A549 (cell line): ENCODE data around the gene PNPO. TPM values are rescaled to one million over a fixed set of nuclear protein-coding genes. Genes with fewer than 3 reads are reported as not detected.
A peak's percentile ranks its signal among the peaks of the same experiment; 100 is the strongest.

Experiments
- ATAC-seq, 2 experiments: fragments of 200-7000 bp in 1 of 2; fragments of >200 bp in 1 of 2; cut with Nextera tagmentation in 1 of 2; cut with Tn5 transposase in 1 of 2; 3 replicates each; pipeline versions ENCODE4 v1.8.0 to v1.9.1; 2018 to 2020; ENCODE audit warnings: mild to moderate bottlenecking in 1 of 2, moderate library complexity in 1 of 2
- CTCF ChIA-PET: fragments of 300-600 bp; sonication (Branson Sonifier 250); formaldehyde crosslinking; extraction: SDS; loops from one replicate; lab custom pipeline; 2021; ENCODE audit warnings: antibody characterized with exemption, inconsistent platforms; lab: Yijun Ruan, JAX
- POLR2A ChIA-PET: fragments of 350-600 bp; formaldehyde crosslinking; extraction: SDS; loops from one replicate; lab custom pipeline; 2021; ENCODE audit warnings: antibody characterized with exemption, inconsistent platforms; lab: Yijun Ruan, JAX
- DNase-seq, 2 experiments: peaks; one replicate each; pipeline versions ENCODE4 v3.0.0 to v3.0.0-alpha.2; 2011 to 2016; ENCODE audit warnings: low read depth in 1 of 2, low spot score in 1 of 2
- FAIRE-seq: peaks from 2 replicates; lab custom pipeline; 2011; peaks lifted over from hg19 to GRCh38; lab: Jason Lieb, UNC
- H3K27ac ChIP-seq, 2 experiments: fragments of >200 bp; sonication (Bioruptor Twin); formaldehyde crosslinking; 3 replicates each; pipeline ENCODE4 v1.5.1; 2016 to 2017
- H3K4me1 ChIP-seq: fragments of >200 bp; sonication (Bioruptor Twin); formaldehyde crosslinking; 3 replicates; pipeline ENCODE4 v1.6.1; 2016
- H3K4me2 ChIP-seq: fragments of >200 bp; sonication (Bioruptor Twin); formaldehyde crosslinking; 3 replicates; pipeline ENCODE4 v1.6.1; 2016
- H3K4me3 ChIP-seq: fragments of >200 bp; sonication (Bioruptor Twin); formaldehyde crosslinking; 3 replicates; pipeline ENCODE4 v1.5.1; 2016
- H3K9me3 ChIP-seq: fragments of >200 bp; sonication (Bioruptor Twin); formaldehyde crosslinking; 3 replicates; pipeline ENCODE4 v1.6.1; 2016
- CBX8 ChIP-seq: fragments of 200-600 bp; sonication (generic); IDR thresholded peaks from 2 replicates; pipeline ENCODE4 v1.6.1; 2016
- CEBPB ChIP-seq, 2 experiments: fragments of >200 bp in 1 of 2; sonication (Bioruptor Twin) in 1 of 2; formaldehyde crosslinking in 1 of 2; IDR thresholded peaks; 2 replicates each; pipeline ENCODE4 v1.6.1; 2012 to 2016
- CHD2 ChIP-seq: fragments of 150-350 bp; IDR thresholded peaks from 2 replicates; pipeline ENCODE4 v1.6.1; 2014; ENCODE audit warnings: low read length; ENCODE audit not compliant: partially characterized antibody
- CTCF ChIP-seq: fragments of >200 bp; sonication (Bioruptor Twin); formaldehyde crosslinking; IDR thresholded peaks from 3 replicates; pipeline ENCODE4 v1.5.1; 2016
- EHMT2 ChIP-seq: fragments of 200-600 bp; sonication (generic); IDR thresholded peaks from 2 replicates; pipeline ENCODE4 v1.6.1; 2016; ENCODE audit warnings: antibody characterized with exemption, low read depth, mild to moderate bottlenecking, moderate library complexity
- ELK1 ChIP-seq: fragments of 150-350 bp; IDR thresholded peaks from 2 replicates; pipeline ENCODE4 v1.6.1; 2014; ENCODE audit warnings: low read depth, mild to moderate bottlenecking, low read length
- ESRRA ChIP-seq: fragments of 150-350 bp; IDR thresholded peaks from 2 replicates; pipeline ENCODE4 v1.6.1; 2014; ENCODE audit warnings: mild to moderate bottlenecking, low read length, borderline replicate concordance
- FOSL2 ChIP-seq, 2 experiments: fragments of 450-650 bp in 1 of 2; fragments of >200 bp in 1 of 2; sonication (Bioruptor Twin) in 1 of 2; formaldehyde crosslinking; IDR thresholded peaks; 2 replicates each; pipeline versions ENCODE4 v1.5.0 to v1.6.1; 2016 to 2020; ENCODE audit warnings: mild to moderate bottlenecking in 1 of 2, moderate library complexity in 1 of 2
- HMGXB4 ChIP-seq: fragments of 250-450 bp; sonication (Bioruptor Pico); IDR thresholded peaks from 2 replicates; pipeline ENCODE4 v1.5.0; 2021; ENCODE audit warnings: mild to moderate bottlenecking, moderate library complexity, borderline replicate concordance
- HOXB5 ChIP-seq: fragments of 250-450 bp; sonication (Bioruptor Pico); IDR thresholded peaks from 2 replicates; pipeline ENCODE4 v1.5.0; 2020; ENCODE audit warnings: mild to moderate bottlenecking, moderate library complexity
- JUNB ChIP-seq: fragments of >200 bp; sonication (Bioruptor Twin); formaldehyde crosslinking; IDR thresholded peaks from 2 replicates; pipeline ENCODE4 v1.6.1; 2016
- MAFK ChIP-seq: fragments of 450-650 bp; IDR thresholded peaks from 2 replicates; pipeline ENCODE4 v1.6.1; 2014; ENCODE audit not compliant: partially characterized antibody
- MAX ChIP-seq: IDR thresholded peaks from 2 replicates; pipeline ENCODE4 v1.6.1; 2012
- MYC ChIP-seq: IDR thresholded peaks from 2 replicates; pipeline ENCODE4 v1.6.1; 2012; ENCODE audit warnings: mild to moderate bottlenecking, inconsistent platforms, low read length, improper control_type of control experiment, borderline replicate concordance
- NFE2L2 ChIP-seq: fragments of 150-350 bp; conservative IDR thresholded peaks from 2 replicates; pipeline ENCODE4 v1.6.1; 2014; ENCODE audit warnings: low read length
- POLR2A ChIP-seq: IDR thresholded peaks from 2 replicates; pipeline ENCODE4 v1.6.1; 2012; ENCODE audit warnings: mild to moderate bottlenecking, low read length
- POLR2AphosphoS2 ChIP-seq: conservative IDR thresholded peaks from 2 replicates; pipeline ENCODE4 v1.6.1; 2012; ENCODE audit warnings: low read length, improper control_type of control experiment, inconsistent platforms
- RAD21 ChIP-seq, 2 experiments: fragments of >200 bp in 1 of 2; sonication (Bioruptor Twin) in 1 of 2; formaldehyde crosslinking in 1 of 2; IDR thresholded peaks in 1 of 2; conservative IDR thresholded peaks in 1 of 2; 2 replicates in 1 of 2; 3 replicates in 1 of 2; pipeline ENCODE4 v1.6.1; 2012 to 2018; ENCODE audit warnings: inconsistent platforms in 1 of 2
- RARB ChIP-seq: fragments of 250-450 bp; sonication (Bioruptor Pico); IDR thresholded peaks from 2 replicates; pipeline ENCODE4 v1.8.0; 2021; ENCODE audit warnings: mild to moderate bottlenecking, moderate library complexity
- RFX5 ChIP-seq: fragments of 450-650 bp; IDR thresholded peaks from 2 replicates; pipeline ENCODE4 v1.7.1; 2014; ENCODE audit warnings: antibody characterized with exemption, mild to moderate bottlenecking, moderate library complexity
- SMC3 ChIP-seq: fragments of >200 bp; sonication (Bioruptor Twin); formaldehyde crosslinking; IDR thresholded peaks from 3 replicates; pipeline ENCODE4 v1.6.1; 2018; ENCODE audit warnings: inconsistent platforms
- SREBF2 ChIP-seq: fragments of 450-650 bp; IDR thresholded peaks from 2 replicates; pipeline ENCODE4 v1.6.1; 2014; ENCODE audit warnings: mild to moderate bottlenecking, moderate library complexity
- ZFP36 ChIP-seq: fragments of 450-650 bp; IDR thresholded peaks from 2 replicates; pipeline ENCODE4 v1.6.1; 2014; ENCODE audit warnings: borderline replicate concordance; ENCODE audit not compliant: partially characterized antibody
- WGBS: methylation state at CpG from one replicate; pipeline ENCODE4 v1.1.6; 2017; ENCODE audit errors: missing lambda C conversion rate; 5-methylcytosine and 5-hydroxymethylcytosine counted together
- polyA plus RNA-seq, 4 experiments: library from polyadenylated mRNA; depleted of rRNA in 3 of 4; stranded (reverse); fragments of >200 nt; fragmentation: RNase III in 1 of 4; extraction: RNeasy Plus Mini Kit Qiagen cat#74134 plus additional on column Dnase treatment in 1 of 4; gene quantifications; 2 replicates in 3 of 4; 3 replicates in 1 of 4; pipeline ENCODE4 v1.2.3, GENCODE V29; 2011 to 2017
- TF ChIP-seq, protein P1 (sequence below): IDR thresholded peaks from 2 replicates; pipeline ENCODE4 v1.6.1; 2012
- TF ChIP-seq, protein P2 (sequence below): fragments of 450-650 bp; IDR thresholded peaks from 2 replicates; pipeline ENCODE4 v1.6.1; 2014; ENCODE audit warnings: antibody characterized with exemption
- TF ChIP-seq, protein P3 (sequence below): fragments of >200 bp; sonication (Bioruptor Twin); formaldehyde crosslinking; IDR thresholded peaks from 3 replicates; pipeline ENCODE4 v1.6.1; 2016

PNPO gene
- polyA plus RNA-seq, 2 of the 4 experiments (the other 2 are of a cell fraction): 29.5 to 40.8 TPM

GRCh38 chr17:47946929-47947397 is 5.6 kb downstream of the PNPO start:
- DNase-seq: peak; percentile 92 to 100
- ChIA-PET CTCF (interaction anchor here (0.6 to 24.7 kb wide), 23 partner anchors 15 to 619 kb away, joined by 3 to 1426 read pairs (median 5); partner anchors contain the start of genes CDK5RAP3, COPZ2, PNPO and PRR15L), POLR2A (interaction anchor here (0.5 to 1.1 kb wide), 4 partner anchors 24 to 115 kb away, joined by 5 to 12 read pairs (median 6); partner anchors contain the start of genes CDK5RAP3, LRRC46, MRPL10 and SP2)
- no peak for FAIRE-seq
- H3K4me2 ChIP-seq: peak overlapping the region; percentile 27; the same call in 2 of the 3 replicates
- H3K4me1 ChIP-seq: peaks cover 58% of the 10 kb centered on the region
- H3K27ac ChIP-seq: peak overlapping the region; percentile 52 to 70; a peak in 5 of 6 replicates
- no peaks in the 10 kb centered on the region for H3K9me3 ChIP-seq
- peak; percentile 70 to 83 for ATAC-seq
- 15% methylated on average over 2 of the region's 2 CpGs for WGBS
- no peak overlapping the region for H3K4me3 ChIP-seq
- TF ChIP-seq, protein P1, sequence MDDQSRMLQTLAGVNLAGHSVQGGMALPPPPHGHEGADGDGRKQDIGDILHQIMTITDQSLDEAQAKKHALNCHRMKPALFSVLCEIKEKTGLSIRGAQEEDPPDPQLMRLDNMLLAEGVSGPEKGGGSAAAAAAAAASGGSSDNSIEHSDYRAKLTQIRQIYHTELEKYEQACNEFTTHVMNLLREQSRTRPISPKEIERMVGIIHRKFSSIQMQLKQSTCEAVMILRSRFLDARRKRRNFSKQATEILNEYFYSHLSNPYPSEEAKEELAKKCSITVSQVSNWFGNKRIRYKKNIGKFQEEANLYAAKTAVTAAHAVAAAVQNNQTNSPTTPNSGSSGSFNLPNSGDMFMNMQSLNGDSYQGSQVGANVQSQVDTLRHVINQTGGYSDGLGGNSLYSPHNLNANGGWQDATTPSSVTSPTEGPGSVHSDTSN: peak; percentile 81
- TF ChIP-seq RAD21 (conservative IDR thresholded peaks at IDR 0.05 in 1 of 2, IDR thresholded peaks at IDR 0.05 in 1 of 2) (peak; percentile 45 to 48; a peak in 3 of 5 replicates), RFX5 (no peak), FOSL2 (IDR thresholded peaks at IDR 0.05) (peak; percentile 68), FOSL2 (CRISPR knock-in tag; IDR thresholded peaks at IDR 0.05) (peak; percentile 94), MAFK (peak; percentile 66), CHD2 (no peak), CTCF (peak; percentile 97), POLR2AphosphoS2 (no peak), EHMT2 (no peak), SMC3 (peak; percentile 48), ELK1 (no peak), RARB (CRISPR knock-in tag) (no peak), MAX (peak; percentile 65), HOXB5 (CRISPR knock-in tag) (peak; percentile 48; the same call in 1 of the 2 replicates), ESRRA (peak; percentile 1; the same call in 1 of the 2 replicates)
- TF ChIP-seq, protein P2, sequence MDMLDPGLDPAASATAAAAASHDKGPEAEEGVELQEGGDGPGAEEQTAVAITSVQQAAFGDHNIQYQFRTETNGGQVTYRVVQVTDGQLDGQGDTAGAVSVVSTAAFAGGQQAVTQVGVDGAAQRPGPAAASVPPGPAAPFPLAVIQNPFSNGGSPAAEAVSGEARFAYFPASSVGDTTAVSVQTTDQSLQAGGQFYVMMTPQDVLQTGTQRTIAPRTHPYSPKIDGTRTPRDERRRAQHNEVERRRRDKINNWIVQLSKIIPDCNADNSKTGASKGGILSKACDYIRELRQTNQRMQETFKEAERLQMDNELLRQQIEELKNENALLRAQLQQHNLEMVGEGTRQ: peak; percentile 83

DNA sequence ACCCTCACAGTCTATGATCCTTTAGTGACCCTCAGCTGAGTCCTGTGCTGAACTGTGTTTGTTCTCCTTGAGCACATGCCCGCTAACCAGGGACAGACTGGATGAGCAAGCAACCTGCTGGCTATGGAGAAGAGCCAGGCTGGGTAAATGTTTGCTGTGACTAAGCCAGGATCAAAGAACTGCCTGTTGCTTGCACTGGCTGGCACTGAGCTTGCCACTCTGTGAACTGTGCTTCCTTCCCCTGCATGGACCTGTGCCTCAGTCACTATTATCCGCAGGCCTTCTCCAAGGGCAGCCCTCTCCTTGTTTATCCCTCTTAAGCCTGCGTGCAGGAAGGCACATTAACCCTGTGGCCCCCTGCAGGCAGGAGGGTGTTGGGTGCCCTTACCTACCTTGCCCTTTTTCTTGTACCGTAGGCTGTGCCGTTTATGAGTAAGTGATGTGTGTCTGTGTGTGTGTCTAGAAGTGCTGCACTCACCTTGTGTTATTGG is 7.4 kb downstream of the PNPO start:
- no peaks in the 10 kb centered on the region for H3K9me3 ChIP-seq
- H3K4me3 ChIP-seq: 0 out of 3 replicates have a peak overlapping the region, but pooled peaks have one; percentile 5
- DNase-seq (peak; percentile 52 to 85), FAIRE-seq (peak; percentile 65), ATAC-seq (peak; percentile 72 to 75)
- 7% methylated on average over 5 of the region's 5 CpGs for WGBS
- ChIA-PET CTCF (interaction anchor here (0.7 to 24.7 kb wide), 36 partner anchors 17 to 1440 kb away, joined by 3 to 1426 read pairs (median 8); partner anchors contain the start of genes CDK5RAP3, LRRC46, MRPL10 and PNPO), POLR2A (interaction anchor here (0.6 to 1.8 kb wide), 3 partner anchors 8 to 119 kb away, joined by 3 to 10 read pairs (median 7); partner anchors contain the start of genes CDK5RAP3 and PRR15L)
- peaks cover 48% of the 10 kb centered on the region for H3K4me1 ChIP-seq
- H3K27ac ChIP-seq: peak overlapping the region; percentile 77 to 87
- peak overlapping the region; percentile 70 for H3K4me2 ChIP-seq
- TF ChIP-seq ZFP36: no peak
- peak; percentile 82 for TF ChIP-seq MAX
- peak; percentile 75; the same call in 1 of the 2 replicates for TF ChIP-seq MYC
- no peak for TF ChIP-seq CBX8
- 0 out of 4 replicates have a peak, but pooled peaks of 1 of the 2 experiments have one; percentile 13 for TF ChIP-seq CEBPB (IDR thresholded peaks at IDR 0.05)
- TF ChIP-seq SREBF2: no peak
- no peak for TF ChIP-seq NFE2L2
- TF ChIP-seq POLR2A: no peak
- TF ChIP-seq HMGXB4 (CRISPR knock-in tag): no peak
- TF ChIP-seq, protein P3, sequence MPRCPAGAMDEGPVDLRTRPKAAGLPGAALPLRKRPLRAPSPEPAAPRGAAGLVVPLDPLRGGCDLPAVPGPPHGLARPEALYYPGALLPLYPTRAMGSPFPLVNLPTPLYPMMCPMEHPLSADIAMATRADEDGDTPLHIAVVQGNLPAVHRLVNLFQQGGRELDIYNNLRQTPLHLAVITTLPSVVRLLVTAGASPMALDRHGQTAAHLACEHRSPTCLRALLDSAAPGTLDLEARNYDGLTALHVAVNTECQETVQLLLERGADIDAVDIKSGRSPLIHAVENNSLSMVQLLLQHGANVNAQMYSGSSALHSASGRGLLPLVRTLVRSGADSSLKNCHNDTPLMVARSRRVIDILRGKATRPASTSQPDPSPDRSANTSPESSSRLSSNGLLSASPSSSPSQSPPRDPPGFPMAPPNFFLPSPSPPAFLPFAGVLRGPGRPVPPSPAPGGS: 0 out of 3 replicates have a peak, but pooled peaks have one; percentile 25
- peak; percentile 57; the same call in 1 of the 2 replicates for TF ChIP-seq FOSL2 (IDR thresholded peaks at IDR 0.05)
- TF ChIP-seq FOSL2 (CRISPR knock-in tag; IDR thresholded peaks at IDR 0.05): peak; percentile 51
- peak; percentile 46; the same call in 1 of the 2 replicates for TF ChIP-seq JUNB
- TF ChIP-seq EHMT2: no peak
